UCSD-AML1 (cell line): ENCODE measurements around the gene GABRG3.
A peak's percentile ranks its signal among the peaks of the same experiment; 100 is the strongest.
"Not testable (repeated sequence)": the region's sequence is repeated elsewhere in the genome, so short reads cannot be mapped to it uniquely, and the experiment has no call there.

Experiments
- DNase-seq: peaks from one replicate; lab custom pipeline; 2025; ENCODE audit not compliant: unreplicated experiment; lab: John Stamatoyannopoulos, UW

GABRG3 gene

DNA sequence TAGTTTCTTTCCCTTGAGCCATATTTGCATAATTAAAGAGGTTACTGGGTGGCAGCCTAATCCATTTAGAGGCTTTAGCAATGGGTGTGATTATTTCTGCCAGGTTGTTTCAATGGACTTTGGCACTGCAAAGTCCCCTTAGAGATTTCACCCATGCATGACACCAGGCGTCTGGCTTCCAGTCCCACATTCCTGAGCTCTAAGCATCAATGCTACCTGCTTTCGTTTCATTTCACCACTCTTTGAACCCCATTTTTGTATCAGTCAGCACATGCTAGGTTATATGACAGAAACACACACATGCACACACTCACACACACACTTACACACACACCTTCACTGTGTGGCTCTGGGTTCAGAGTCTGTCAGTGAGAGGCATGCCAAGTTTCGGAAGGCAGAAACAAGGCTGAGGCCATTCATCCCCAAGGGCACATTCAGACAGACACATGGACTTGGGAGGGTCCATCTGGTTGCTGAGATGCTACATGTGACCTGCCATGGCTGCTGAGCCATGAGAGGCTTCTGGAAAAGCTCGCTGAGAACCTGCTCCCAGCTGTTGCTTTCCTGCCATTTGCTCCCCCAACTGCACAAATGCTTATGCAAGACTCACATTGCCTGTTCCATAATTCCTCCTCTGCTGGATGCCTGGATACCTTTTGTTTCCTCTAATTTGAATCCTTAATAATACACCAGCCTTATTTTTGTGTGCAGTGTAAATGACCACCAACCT is 354.1 kb downstream of the GABRG3 start:
- DNase-seq = no peak

DNA sequence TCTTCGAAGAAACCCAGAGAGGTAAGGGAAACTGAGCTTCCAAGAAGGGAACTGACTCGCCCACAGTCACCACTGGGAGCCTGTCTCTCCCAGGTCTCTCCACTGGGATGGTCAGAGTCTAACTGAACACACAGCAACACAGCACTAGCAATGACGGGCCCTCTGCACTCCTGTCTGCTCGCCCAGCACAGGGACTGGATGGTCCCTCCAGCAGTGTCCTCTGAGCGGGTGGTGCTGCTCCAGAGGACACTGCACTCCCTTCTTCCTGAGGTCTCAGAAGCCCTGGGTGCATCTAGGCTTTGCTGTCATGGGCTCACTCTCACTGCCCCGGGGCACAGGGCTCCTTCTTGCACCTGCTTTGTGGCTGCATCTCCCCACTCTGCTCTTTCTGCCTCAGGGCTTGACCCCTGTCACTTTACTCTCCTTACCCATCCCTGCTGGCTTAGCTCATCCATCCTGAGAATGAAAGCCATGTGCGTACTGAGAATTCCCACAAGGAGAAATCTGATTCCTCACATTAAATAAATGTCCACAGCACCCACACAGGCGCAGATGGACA is 356.6 kb downstream of the GABRG3 start:
- no peak for DNase-seq

GRCh38 chr15:27328186-27328585 is 357.2 kb downstream of the GABRG3 start:
- DNase-seq = no peak

DNA sequence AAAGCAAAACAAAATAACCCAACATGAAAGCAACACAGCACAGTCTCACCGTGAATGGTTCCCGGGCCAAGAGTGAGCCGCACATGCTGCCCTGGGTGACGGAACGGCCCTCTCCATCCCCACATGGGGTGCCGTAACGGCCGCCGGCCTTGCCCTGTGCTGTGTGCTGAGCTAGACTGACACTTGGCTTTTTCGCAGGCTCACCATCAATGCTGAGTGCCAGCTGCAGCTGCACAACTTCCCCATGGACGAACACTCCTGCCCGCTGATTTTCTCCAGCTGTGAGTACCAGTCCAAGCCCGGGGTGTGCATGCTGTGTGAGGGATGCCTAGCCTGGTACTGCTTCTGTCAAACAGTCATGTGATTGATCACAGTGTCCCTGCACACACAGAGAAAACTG is 357.6 kb downstream of the GABRG3 start:
- no peak for DNase-seq

- DNase-seq = no peak
These were observed 359.3 kb downstream of the GABRG3 start for GRCh38 chr15:27330326-27330725.

DNA sequence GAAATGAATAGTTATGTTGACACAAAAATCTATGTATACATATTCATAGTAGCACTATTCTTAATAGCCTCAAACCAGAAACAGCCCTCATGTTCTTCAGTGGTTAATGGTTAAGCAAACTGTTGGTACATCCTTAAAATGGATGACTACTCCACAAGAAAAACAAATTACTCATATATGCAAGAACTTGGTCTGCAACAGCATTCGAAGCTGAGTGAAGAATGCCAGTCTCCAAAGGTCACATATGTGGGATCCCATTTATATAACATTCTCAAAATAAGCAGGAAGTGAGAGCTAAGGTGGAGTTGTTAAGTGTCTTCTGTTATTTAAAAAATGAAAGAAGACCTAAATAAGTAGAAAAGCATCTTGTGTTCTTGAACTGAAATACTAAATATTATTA is 365.7 kb downstream of the GABRG3 start:
- no peak for DNase-seq

DNA sequence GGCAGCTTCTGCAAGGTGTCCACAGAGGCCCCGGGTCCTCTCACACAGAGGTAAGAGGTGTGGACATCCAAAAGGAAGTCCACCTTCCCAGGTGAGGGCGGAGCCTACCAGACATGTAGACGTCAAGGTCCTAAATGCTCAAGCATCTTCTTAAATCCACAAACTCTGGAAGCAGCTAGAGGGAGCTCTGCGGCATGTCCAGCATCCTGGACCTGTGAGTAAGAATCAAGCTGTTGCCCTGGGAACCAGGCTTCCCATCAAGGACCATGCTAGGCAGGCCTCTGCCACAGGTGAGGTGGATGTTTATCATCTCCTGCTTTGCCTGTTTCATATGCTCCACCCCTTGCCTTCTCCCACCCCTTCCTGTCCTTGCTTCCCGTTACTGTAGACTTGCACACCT is 368.2 kb downstream of the GABRG3 start:
- no peak for DNase-seq

GRCh38 chr15:27341780-27342343 is 370.9 kb downstream of the GABRG3 start:
- DNase-seq = no peak

DNA sequence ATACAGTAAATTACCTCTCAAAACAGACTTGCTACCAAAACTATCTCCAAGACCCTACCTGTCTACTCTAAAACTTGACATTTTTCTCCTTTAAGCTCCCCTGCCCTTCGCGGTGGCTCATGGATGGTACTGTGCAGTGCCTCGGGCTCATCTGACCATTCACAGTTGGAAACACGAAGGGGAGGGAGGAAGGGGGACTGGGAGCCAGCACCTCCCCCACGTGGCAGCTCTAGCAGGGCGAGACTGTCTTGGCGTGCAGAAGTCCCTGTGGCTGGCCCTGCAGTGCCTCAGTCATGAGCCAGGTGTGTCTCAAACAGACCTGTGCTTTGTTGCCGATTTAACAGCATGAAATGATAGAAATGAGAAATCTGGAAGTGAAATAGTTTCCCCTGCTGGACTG is 372.0 kb downstream of the GABRG3 start:
- no peak for DNase-seq

DNA sequence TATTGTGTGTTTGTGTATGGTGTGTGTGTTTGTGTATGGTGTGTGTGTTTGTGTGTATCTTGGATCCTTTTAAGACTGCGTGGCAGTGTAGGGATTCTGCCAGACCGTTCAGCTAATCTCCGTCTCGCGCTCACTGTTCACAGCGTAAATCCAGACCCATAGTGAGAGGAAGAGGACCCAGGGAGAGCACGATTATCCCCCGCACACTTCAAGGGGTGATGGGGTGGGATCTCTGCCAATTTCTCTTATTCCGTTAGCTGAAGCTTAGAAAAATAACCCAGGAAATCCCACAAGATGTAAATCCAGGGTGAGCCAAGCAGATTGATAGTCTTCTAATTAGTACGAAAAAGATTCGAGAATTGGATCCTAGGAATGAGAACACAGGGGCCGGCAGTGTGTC is 381.2 kb downstream of the GABRG3 start:
- no peak for DNase-seq

GRCh38 chr15:27353856-27354255 is 382.9 kb downstream of the GABRG3 start:
- DNase-seq = no peak

- DNase-seq = peak; percentile 19
These were observed 387.9 kb downstream of the GABRG3 start for GRCh38 chr15:27358751-27359434.

GRCh38 chr15:27359586-27359985 is 388.6 kb downstream of the GABRG3 start:
- no peak for DNase-seq

DNA sequence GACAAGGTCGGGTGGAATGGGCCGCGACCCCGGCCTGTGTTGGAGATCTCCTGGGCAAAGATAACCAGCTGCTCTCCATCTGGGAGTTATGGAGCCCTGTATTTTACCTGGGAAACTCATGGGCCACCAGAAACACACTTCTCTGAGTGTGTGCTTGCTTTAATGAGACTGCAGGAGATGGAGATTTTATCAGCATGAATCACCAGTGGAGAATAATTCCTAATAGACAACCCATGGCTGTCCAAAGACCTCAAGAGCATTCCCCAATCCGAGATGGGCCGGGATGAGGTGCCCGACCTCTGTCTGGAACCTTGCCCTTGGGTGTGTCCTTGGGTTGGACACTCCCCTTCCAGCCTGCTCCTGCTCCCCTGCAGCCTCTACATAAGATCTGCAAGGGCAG is 389.3 kb downstream of the GABRG3 start:
- no peak for DNase-seq

DNA sequence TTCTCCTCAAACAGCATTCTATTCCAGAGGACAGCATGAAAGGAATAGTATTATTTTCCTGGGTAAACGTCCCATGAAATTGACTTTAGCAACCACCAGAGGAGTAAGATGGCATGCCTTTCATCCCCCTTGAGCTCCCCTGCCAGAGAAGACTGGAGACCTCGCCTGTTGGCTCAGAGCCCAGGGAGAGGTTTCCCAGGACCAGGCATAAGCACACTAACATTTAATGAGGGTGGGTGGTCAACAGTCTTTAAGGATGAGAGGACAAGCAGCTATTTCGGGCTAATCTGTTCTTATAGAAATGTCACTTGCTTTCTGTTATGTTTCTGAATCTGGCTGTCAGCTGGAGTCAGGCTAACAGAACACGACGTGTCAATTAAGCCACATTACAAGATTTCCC is 390.5 kb downstream of the GABRG3 start:
- DNase-seq = no peak

DNA sequence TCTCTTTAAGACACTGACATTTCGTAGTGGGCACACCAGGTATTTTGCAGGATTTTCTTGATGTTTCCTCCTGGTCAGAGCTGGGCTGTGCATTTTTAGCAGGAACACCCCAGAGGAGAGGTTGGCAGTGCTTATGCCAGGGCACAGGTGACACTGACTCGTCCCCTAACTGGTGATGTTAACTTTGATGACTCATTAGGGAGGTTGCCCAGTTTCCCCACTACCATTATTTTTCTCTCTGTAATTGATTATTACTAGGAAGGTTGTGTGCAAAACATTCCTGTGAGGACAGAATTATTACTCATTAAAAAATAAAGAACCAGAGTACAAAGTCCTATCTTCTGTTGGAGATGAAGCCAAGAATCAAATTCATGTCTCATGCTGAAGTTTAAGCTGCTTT is 394.5 kb downstream of the GABRG3 start:
- DNase-seq = no peak

DNA sequence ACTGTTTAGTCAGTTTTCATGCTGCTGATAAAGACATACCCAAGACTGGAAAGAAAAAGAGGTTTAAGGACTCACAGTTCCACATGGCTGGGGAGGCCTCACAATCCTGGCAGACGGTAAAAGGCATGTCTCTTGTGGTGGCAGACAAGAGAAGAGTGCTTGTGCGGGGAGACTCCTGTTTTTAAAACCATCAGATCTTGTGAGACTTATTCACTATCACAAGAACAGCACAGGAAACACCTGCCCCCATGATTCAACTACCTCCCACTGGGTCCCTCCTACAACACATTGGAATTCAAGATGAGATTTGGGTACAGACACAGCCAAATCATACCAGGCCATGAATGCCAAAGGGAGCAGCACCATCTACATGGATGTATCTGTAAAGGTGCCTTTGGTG is 406.4 kb downstream of the GABRG3 start:
- not testable (repeated sequence) for DNase-seq

- DNase-seq = no peak
These were observed 411.5 kb downstream of the GABRG3 start for GRCh38 chr15:27382361-27383025.

- DNase-seq = no peak
These were observed 412.7 kb downstream of the GABRG3 start for GRCh38 chr15:27383726-27384125.

- no peak for DNase-seq
These were observed 421.2 kb downstream of the GABRG3 start for GRCh38 chr15:27392163-27392562.

- no peak for DNase-seq
These were observed 425.5 kb downstream of the GABRG3 start for GRCh38 chr15:27396521-27396920.

- DNase-seq = no peak
These were observed 426.0 kb downstream of the GABRG3 start for GRCh38 chr15:27396996-27397395.
